Measurements from ENCODE around the gene TMEM168.

The TMEM168 gene

GRCh38 chr7:112781558-112781957 lies 8.6 kb downstream of the TMEM168 start:
- H3K9me3 ChIP-seq (ENCODE audit: control extremely low read depth in 1 of 5, control insufficient read depth in 4 of 5, insufficient read depth in 2 of 5, low read depth in 1 of 5, low read length in 4 of 5) = peaks cover 0 to 5% (median 0%) of the 10 kb centered on the region in 5 experiments
- no peak for DNase-seq
- H3K4me1 ChIP-seq (ENCODE audit: control extremely low read depth in 1 of 4, control insufficient read depth in 4 of 4, insufficient read depth in 4 of 4, low read length in 3 of 4) = no peaks in the 10 kb centered on the region
- H3K4me3 ChIP-seq (ENCODE audit: control insufficient read depth in 1 of 7, extremely low read depth in 1 of 7, insufficient read depth in 4 of 7, low read depth in 2 of 7, low read length in 6 of 7) = no peak overlapping the region
- ChIA-PET POLR2A (no interaction called here), CTCF (no interaction called here)
- WGBS (ENCODE audit: insufficient coverage) = 100% methylated on average over 1 of the region's 3 CpGs
- H3K27me3 ChIP-seq (replicated peaks in 2 of 5; ENCODE audit: control insufficient read depth in 4 of 5, insufficient read depth in 5 of 5, low read length in 4 of 5) = no peaks in the 10 kb centered on the region
- peaks cover 2 to 27% (median 14%) of the 10 kb centered on the region in 4 experiments for H3K36me3 ChIP-seq (ENCODE audit: control insufficient read depth in 4 of 4, insufficient read depth in 4 of 4, low read length in 3 of 4)
- no peak overlapping the region for H3K27ac ChIP-seq (ENCODE audit: insufficient read depth in 1 of 2, low read depth in 1 of 2, low read length in 2 of 2, poor library complexity in 1 of 2, severe bottlenecking in 2 of 2)

GRCh38 chr7:112781110-112781509 lies 9.1 kb downstream of the TMEM168 start:
- POLR2A ChIA-PET = no interaction called here

GRCh38 chr7:112779667-112780066 lies 10.5 kb downstream of the TMEM168 start:
- Histone ChIP-seq H3K4me3 (ENCODE audit: control insufficient read depth in 1 of 7, extremely low read depth in 1 of 7, insufficient read depth in 4 of 7, low read depth in 2 of 7, low read length in 6 of 7) (no peak overlapping the region), H3K27me3 (replicated peaks in 2 of 5; ENCODE audit: control insufficient read depth in 4 of 5, insufficient read depth in 5 of 5, low read length in 4 of 5) (no peaks in the 10 kb centered on the region), H3K27ac (ENCODE audit: insufficient read depth in 1 of 2, low read depth in 1 of 2, low read length in 2 of 2, poor library complexity in 1 of 2, severe bottlenecking in 2 of 2) (no peak overlapping the region), H3K36me3 (ENCODE audit: control insufficient read depth in 4 of 4, insufficient read depth in 4 of 4, low read length in 3 of 4) (peaks cover 2 to 27% (median 14%) of the 10 kb centered on the region in 4 experiments), H3K9me3 (ENCODE audit: control extremely low read depth in 1 of 5, control insufficient read depth in 4 of 5, insufficient read depth in 2 of 5, low read depth in 1 of 5, low read length in 4 of 5) (peaks cover 0 to 5% (median 0%) of the 10 kb centered on the region in 5 experiments), H3K4me1 (ENCODE audit: control extremely low read depth in 1 of 4, control insufficient read depth in 4 of 4, insufficient read depth in 4 of 4, low read length in 3 of 4) (no peaks in the 10 kb centered on the region)
- POLR2A ChIA-PET = no interaction called here
- CTCF ChIA-PET = interaction anchor here (0.8 to 1.7 kb wide), 3 partner anchors 11 to 51 kb away, joined by 3 to 7 read pairs (median 3); partner anchors contain the start of gene TMEM168
- no peak for DNase-seq
- WGBS (ENCODE audit: insufficient coverage) = 67% methylated on average over 1 of the region's 4 CpGs

More at GRCh38 chr7:112781110-112781509, 9.1 kb downstream of the TMEM168 start:
- Histone ChIP-seq H3K27ac (ENCODE audit: insufficient read depth in 1 of 2, low read depth in 1 of 2, low read length in 2 of 2, poor library complexity in 1 of 2, severe bottlenecking in 2 of 2) (no peak overlapping the region), H3K36me3 (ENCODE audit: control insufficient read depth in 4 of 4, insufficient read depth in 4 of 4, low read length in 3 of 4) (peaks cover 2 to 27% (median 14%) of the 10 kb centered on the region in 4 experiments), H3K4me1 (ENCODE audit: control extremely low read depth in 1 of 4, control insufficient read depth in 4 of 4, insufficient read depth in 4 of 4, low read length in 3 of 4) (no peaks in the 10 kb centered on the region), H3K27me3 (replicated peaks in 2 of 5; ENCODE audit: control insufficient read depth in 4 of 5, insufficient read depth in 5 of 5, low read length in 4 of 5) (no peaks in the 10 kb centered on the region), H3K9me3 (ENCODE audit: control extremely low read depth in 1 of 5, control insufficient read depth in 4 of 5, insufficient read depth in 2 of 5, low read depth in 1 of 5, low read length in 4 of 5) (peaks cover 0 to 5% (median 0%) of the 10 kb centered on the region in 5 experiments), H3K4me3 (ENCODE audit: control insufficient read depth in 1 of 7, extremely low read depth in 1 of 7, insufficient read depth in 4 of 7, low read depth in 2 of 7, low read length in 6 of 7) (no peak overlapping the region)
- CTCF ChIA-PET = no interaction called here
- DNase-seq = no peak

- Histone ChIP-seq H3K9me3 (ENCODE audit: control extremely low read depth in 1 of 5, control insufficient read depth in 4 of 5, insufficient read depth in 2 of 5, low read depth in 1 of 5, low read length in 4 of 5) (peaks cover 0 to 5% (median 0%) of the 10 kb centered on the region in 5 experiments), H3K27me3 (replicated peaks in 2 of 5; ENCODE audit: control insufficient read depth in 4 of 5, insufficient read depth in 5 of 5, low read length in 4 of 5) (no peaks in the 10 kb centered on the region), H3K27ac (ENCODE audit: insufficient read depth in 1 of 2, low read depth in 1 of 2, low read length in 2 of 2, poor library complexity in 1 of 2, severe bottlenecking in 2 of 2) (no peak overlapping the region), H3K36me3 (ENCODE audit: control insufficient read depth in 4 of 4, insufficient read depth in 4 of 4, low read length in 3 of 4) (peaks cover 2 to 17% (median 5%) of the 10 kb centered on the region in 4 experiments), H3K4me1 (ENCODE audit: control extremely low read depth in 1 of 4, control insufficient read depth in 4 of 4, insufficient read depth in 4 of 4, low read length in 3 of 4) (no peaks in the 10 kb centered on the region), H3K4me3 (ENCODE audit: control insufficient read depth in 1 of 7, extremely low read depth in 1 of 7, insufficient read depth in 4 of 7, low read depth in 2 of 7, low read length in 6 of 7) (no peak overlapping the region)
- DNase-seq = no peak
- ChIA-PET POLR2A (no interaction called here), CTCF (interaction anchor here (0.6 kb wide), 1 partner anchor 96 kb away, joined by 3 read pairs; no protein-coding TSS in a partner anchor)
Observed at GRCh38 chr7:112777406-112777805, 12.8 kb downstream of the TMEM168 start.

GRCh38 chr7:112771166-112771565 lies 19.0 kb downstream of the TMEM168 start:
- Histone ChIP-seq H3K27me3 (replicated peaks in 2 of 5; ENCODE audit: control insufficient read depth in 4 of 5, insufficient read depth in 5 of 5, low read length in 4 of 5) (no peaks in the 10 kb centered on the region), H3K36me3 (ENCODE audit: control insufficient read depth in 4 of 4, insufficient read depth in 4 of 4, low read length in 3 of 4) (peaks cover 0 to 10% (median 3%) of the 10 kb centered on the region in 4 experiments), H3K4me3 (ENCODE audit: control insufficient read depth in 1 of 7, extremely low read depth in 1 of 7, insufficient read depth in 4 of 7, low read depth in 2 of 7, low read length in 6 of 7) (no peak overlapping the region), H3K9me3 (ENCODE audit: control extremely low read depth in 1 of 5, control insufficient read depth in 4 of 5, insufficient read depth in 2 of 5, low read depth in 1 of 5, low read length in 4 of 5) (no peaks in the 10 kb centered on the region), H3K27ac (ENCODE audit: insufficient read depth in 1 of 2, low read depth in 1 of 2, low read length in 2 of 2, poor library complexity in 1 of 2, severe bottlenecking in 2 of 2) (no peak overlapping the region), H3K4me1 (ENCODE audit: control extremely low read depth in 1 of 4, control insufficient read depth in 4 of 4, insufficient read depth in 4 of 4, low read length in 3 of 4) (no peaks in the 10 kb centered on the region)
- ChIA-PET CTCF (no interaction called here), POLR2A (no interaction called here)
- no CpG with 5 or more reads among the region's 1 CpG for WGBS (ENCODE audit: insufficient coverage)
- no peak for DNase-seq

GRCh38 chr7:112770051-112770450 lies 20.1 kb downstream of the TMEM168 start:
- POLR2A ChIA-PET = no interaction called here
- H3K27ac ChIP-seq (ENCODE audit: insufficient read depth in 1 of 2, low read depth in 1 of 2, low read length in 2 of 2, poor library complexity in 1 of 2, severe bottlenecking in 2 of 2) = no peak overlapping the region
- no peaks in the 10 kb centered on the region for H3K27me3 ChIP-seq (replicated peaks in 2 of 5; ENCODE audit: control insufficient read depth in 4 of 5, insufficient read depth in 5 of 5, low read length in 4 of 5)
- no peaks in the 10 kb centered on the region for H3K9me3 ChIP-seq (ENCODE audit: control extremely low read depth in 1 of 5, control insufficient read depth in 4 of 5, insufficient read depth in 2 of 5, low read depth in 1 of 5, low read length in 4 of 5)
- no peak overlapping the region for H3K4me3 ChIP-seq (ENCODE audit: control insufficient read depth in 1 of 7, extremely low read depth in 1 of 7, insufficient read depth in 4 of 7, low read depth in 2 of 7, low read length in 6 of 7)
- no peak for DNase-seq
- CTCF ChIA-PET = no interaction called here
- no peaks in the 10 kb centered on the region for H3K4me1 ChIP-seq (ENCODE audit: control extremely low read depth in 1 of 4, control insufficient read depth in 4 of 4, insufficient read depth in 4 of 4, low read length in 3 of 4)
- WGBS (ENCODE audit: insufficient coverage) = 100% methylated on average over 2 of the region's 4 CpGs
- peaks cover 0 to 10% (median 3%) of the 10 kb centered on the region in 4 experiments for H3K36me3 ChIP-seq (ENCODE audit: control insufficient read depth in 4 of 4, insufficient read depth in 4 of 4, low read length in 3 of 4)

GRCh38 chr7:112765105-112765504 lies 25.1 kb downstream of the TMEM168 start:
- DNase-seq = peak in 2 of 3 donors; percentile 6 to 12
- Histone ChIP-seq H3K27ac (ENCODE audit: insufficient read depth in 1 of 2, low read depth in 1 of 2, low read length in 2 of 2, poor library complexity in 1 of 2, severe bottlenecking in 2 of 2) (no peak overlapping the region), H3K36me3 (ENCODE audit: control insufficient read depth in 4 of 4, insufficient read depth in 4 of 4, low read length in 3 of 4) (peaks cover 0 to 7% (median 2%) of the 10 kb centered on the region in 4 experiments), H3K4me3 (ENCODE audit: control insufficient read depth in 1 of 7, extremely low read depth in 1 of 7, insufficient read depth in 4 of 7, low read depth in 2 of 7, low read length in 6 of 7) (no peak overlapping the region), H3K9me3 (ENCODE audit: control extremely low read depth in 1 of 5, control insufficient read depth in 4 of 5, insufficient read depth in 2 of 5, low read depth in 1 of 5, low read length in 4 of 5) (no peaks in the 10 kb centered on the region), H3K27me3 (replicated peaks in 2 of 5; ENCODE audit: control insufficient read depth in 4 of 5, insufficient read depth in 5 of 5, low read length in 4 of 5) (no peaks in the 10 kb centered on the region), H3K4me1 (ENCODE audit: control extremely low read depth in 1 of 4, control insufficient read depth in 4 of 4, insufficient read depth in 4 of 4, low read length in 3 of 4) (no peaks in the 10 kb centered on the region)
- POLR2A ChIA-PET = no interaction called here
- CTCF ChIA-PET = no interaction called here
- no CpG with 5 or more reads among the region's 1 CpG for WGBS (ENCODE audit: insufficient coverage)
